ENCODE results near the gene CPT1A. TPM values are rescaled to one million over a fixed set of nuclear protein-coding genes. Genes with fewer than 3 reads are reported as not detected.

CPT1A gene
- polyA plus RNA-seq, 1 donor (not counting 4 experiments of a cell fraction or from before 2014, with no cell fraction given) = 12.9 TPM

- dilution Hi-C loops (cut with MboI; ENCODE audit: extremely low pct_ligation_motif_present, low sequenced_read_pairs) = no loop called here
- H3K79me2 ChIP-seq (ENCODE audit: control insufficient read depth, insufficient read depth, low read length) = no peaks in the 10 kb centered on the region
- peaks cover 0 to 5% of the 10 kb centered on the region in 2 experiments for H3K36me3 ChIP-seq (ENCODE audit: control insufficient read depth in 2 of 2, extremely low read depth in 1 of 2, insufficient read depth in 2 of 2, low read length in 2 of 2)
- no peaks in the 10 kb centered on the region for H3K9me3 ChIP-seq (ENCODE audit: control insufficient read depth, low read depth, low read length)
- no peak overlapping the region for H3K27ac ChIP-seq (ENCODE audit: control insufficient read depth, insufficient read depth, low read length)
- no peaks in the 10 kb centered on the region for H3K27me3 ChIP-seq (ENCODE audit: control insufficient read depth, extremely low read depth, insufficient read depth, low read length)
- FAIRE-seq (no peak), DNase-seq (ENCODE audit: low read depth, low spot score) (no peak)
- no peak overlapping the region for H3K4me3 ChIP-seq (ENCODE audit: control insufficient read depth in 2 of 3, extremely low read depth in 1 of 3, insufficient read depth in 2 of 3, low read depth in 1 of 3, low read length in 3 of 3)
- H3K9me1 ChIP-seq (ENCODE audit: control insufficient read depth, extremely low read depth, insufficient read depth, low read length) = no peaks in the 10 kb centered on the region
- no peak for TF ChIP-seq EZH2 (IDR thresholded peaks at IDR 0.05; ENCODE audit: low read length)
- TF ChIP-seq CTCF (optimal IDR thresholded peaks at IDR 0.05 in 1 of 3, IDR thresholded peaks at IDR 0.05 in 1 of 3, conservative IDR thresholded peaks at IDR 0.05 in 1 of 3; ENCODE audit: extremely low read depth in 1 of 3, insufficient read depth in 2 of 3, low read length in 3 of 3) = no peak
- no peak overlapping the region for H2AFZ ChIP-seq (ENCODE audit: control insufficient read depth, low read length)
- no peaks in the 10 kb centered on the region for H4K20me1 ChIP-seq (ENCODE audit: control insufficient read depth, extremely low read depth, insufficient read depth, low read length)
- H3K9ac ChIP-seq (ENCODE audit: control insufficient read depth, extremely low read depth, insufficient read depth, low read length) = no peak overlapping the region
- no peak overlapping the region for H3K4me2 ChIP-seq (ENCODE audit: control insufficient read depth, extremely low read depth, insufficient read depth, low read depth, low read length)
- no peaks in the 10 kb centered on the region for H3K4me1 ChIP-seq (ENCODE audit: control insufficient read depth, extremely low read depth, insufficient read depth, low read length)
These were observed 36.3 kb upstream of the CPT1A start for GRCh38 chr11:68878022-68878421.

GRCh38 chr11:68872216-68873003 lies 30.7 kb upstream of the CPT1A start:
- Histone ChIP-seq H3K27ac (ENCODE audit: control insufficient read depth, insufficient read depth, low read length) (no peak overlapping the region), H3K9me1 (ENCODE audit: control insufficient read depth, extremely low read depth, insufficient read depth, low read length) (no peaks in the 10 kb centered on the region), H3K4me2 (ENCODE audit: control insufficient read depth, extremely low read depth, insufficient read depth, low read depth, low read length) (no peak overlapping the region), H3K4me1 (ENCODE audit: control insufficient read depth, extremely low read depth, insufficient read depth, low read length) (no peaks in the 10 kb centered on the region), H2AFZ (ENCODE audit: control insufficient read depth, low read length) (no peak overlapping the region), H3K36me3 (ENCODE audit: control insufficient read depth in 2 of 2, extremely low read depth in 1 of 2, insufficient read depth in 2 of 2, low read length in 2 of 2) (no peaks in the 10 kb centered on the region), H4K20me1 (ENCODE audit: control insufficient read depth, extremely low read depth, insufficient read depth, low read length) (no peaks in the 10 kb centered on the region), H3K9me3 (ENCODE audit: control insufficient read depth, low read depth, low read length) (no peaks in the 10 kb centered on the region), H3K4me3 (ENCODE audit: control insufficient read depth in 2 of 3, extremely low read depth in 1 of 3, insufficient read depth in 2 of 3, low read depth in 1 of 3, low read length in 3 of 3) (no peak overlapping the region), H3K79me2 (ENCODE audit: control insufficient read depth, insufficient read depth, low read length) (no peaks in the 10 kb centered on the region), H3K27me3 (ENCODE audit: control insufficient read depth, extremely low read depth, insufficient read depth, low read length) (peaks cover 7% of the 10 kb centered on the region), H3K9ac (ENCODE audit: control insufficient read depth, extremely low read depth, insufficient read depth, low read length) (no peak overlapping the region)
- no peak for TF ChIP-seq EZH2 (IDR thresholded peaks at IDR 0.05; ENCODE audit: low read length)
- no peak for TF ChIP-seq CTCF (optimal IDR thresholded peaks at IDR 0.05 in 1 of 3, IDR thresholded peaks at IDR 0.05 in 1 of 3, conservative IDR thresholded peaks at IDR 0.05 in 1 of 3; ENCODE audit: extremely low read depth in 1 of 3, insufficient read depth in 2 of 3, low read length in 3 of 3)
- DNase-seq (ENCODE audit: low read depth, low spot score) (no peak), FAIRE-seq (no peak)
- dilution Hi-C loops (cut with MboI; ENCODE audit: extremely low pct_ligation_motif_present, low sequenced_read_pairs) = no loop called here
